HepG2 (cell line): ENCODE measurements around the gene SH3BP2. TPM values are rescaled to one million over a fixed set of nuclear protein-coding genes. Genes with fewer than 3 reads are reported as not detected.
A peak's percentile ranks its signal among the peaks of the same experiment; 100 is the strongest.

Source experiments
- ATF3 ChIP-seq: sonication (generic); formaldehyde crosslinking; IDR thresholded peaks from 2 replicates; pipeline ENCODE4 v1.4.0; 2020; ENCODE audit warnings: missing genetic modification reagents
- ATM ChIP-seq: fragments of 450-650 bp; IDR thresholded peaks from 2 replicates; pipeline ENCODE4 v1.7.1; 2017; ENCODE audit warnings: mild to moderate bottlenecking, borderline replicate concordance
- CENPX ChIP-seq: sonication (generic); formaldehyde crosslinking; IDR thresholded peaks from 2 replicates; pipeline ENCODE4 v1.9.0; 2021; ENCODE audit warnings: mild to moderate bottlenecking, missing genetic modification reagents, moderate library complexity
- DDIT3 ChIP-seq: sonication (generic); formaldehyde crosslinking; IDR thresholded peaks from 2 replicates; pipeline ENCODE4 v1.4.0; 2020; ENCODE audit warnings: mild to moderate bottlenecking, missing genetic modification reagents
- IKZF1 ChIP-seq: fragments of 450-650 bp; IDR thresholded peaks from 2 replicates; pipeline ENCODE4 v1.7.1; 2016
- KDM2A ChIP-seq: sonication (generic); formaldehyde crosslinking; IDR thresholded peaks from 2 replicates; pipeline ENCODE4 v1.4.0; 2020; ENCODE audit warnings: low read depth, missing genetic modification reagents, borderline replicate concordance
- KDM3A ChIP-seq: IDR thresholded peaks from 2 replicates; pipeline ENCODE4 v1.6.1; 2018; ENCODE audit warnings: low read depth, missing compliant biosample characterization
- MAX ChIP-seq: IDR thresholded peaks from 2 replicates; pipeline ENCODE4 v1.6.1; 2012; ENCODE audit warnings: inconsistent platforms
- MIER3 ChIP-seq: IDR thresholded peaks from 2 replicates; pipeline ENCODE4 v1.6.1; 2016; ENCODE audit warnings: missing compliant biosample characterization, borderline replicate concordance
- NFYC ChIP-seq: IDR thresholded peaks from 2 replicates; pipeline ENCODE4 v1.6.1; 2016; ENCODE audit warnings: missing genetic modification reagents, missing compliant biosample characterization
- NR2F1 ChIP-seq, 2 experiments: fragments of 450-650 bp in 1 of 2; formaldehyde crosslinking in 1 of 2; IDR thresholded peaks; 2 replicates each; pipeline versions ENCODE4 v1.5.0 to v1.6.1; 2016 to 2020; ENCODE audit warnings: mild to moderate bottlenecking in 1 of 2, missing compliant biosample characterization in 1 of 2, missing genetic modification reagents in 1 of 2, moderate library complexity in 1 of 2
- RARG ChIP-seq: sonication (generic); formaldehyde crosslinking; IDR thresholded peaks from 2 replicates; pipeline ENCODE4 v1.4.0; 2020; ENCODE audit warnings: low read depth, mild to moderate bottlenecking, missing genetic modification reagents
- SRSF4 ChIP-seq: fragments of 200-400 bp; formaldehyde crosslinking; IDR thresholded peaks from one replicate; pipeline ENCODE4 v1.6.1; 2018; ENCODE audit warnings: mild to moderate bottlenecking, low read depth, low read length, moderate library complexity; ENCODE audit not compliant: poor library complexity, severe bottlenecking
- TMF1 ChIP-seq: sonication (generic); formaldehyde crosslinking; IDR thresholded peaks from 2 replicates; pipeline ENCODE4 v1.8.1; 2022; ENCODE audit warnings: low read depth, missing genetic modification reagents
- U2AF1 ChIP-seq: fragments of 200-400 bp; formaldehyde crosslinking; optimal IDR thresholded peaks from 2 replicates; pipeline ENCODE3; 2017; ENCODE audit warnings: mild to moderate bottlenecking, low read depth, low read length
- ZIK1 ChIP-seq: sonication (generic); formaldehyde crosslinking; IDR thresholded peaks from 2 replicates; pipeline ENCODE4 v1.5.0; 2020; ENCODE audit warnings: mild to moderate bottlenecking, low read depth, missing genetic modification reagents, borderline replicate concordance
- ZNF12 ChIP-seq: sonication (generic); formaldehyde crosslinking; IDR thresholded peaks from 2 replicates; pipeline ENCODE4 v1.5.0; 2020; ENCODE audit warnings: missing genetic modification reagents
- ZNF20 ChIP-seq: sonication (generic); formaldehyde crosslinking; IDR thresholded peaks from 2 replicates; pipeline ENCODE4 v1.4.0; 2020; ENCODE audit warnings: mild to moderate bottlenecking, moderate library complexity, missing genetic modification reagents
- ZNF232 ChIP-seq: sonication (generic); formaldehyde crosslinking; IDR thresholded peaks from 2 replicates; pipeline ENCODE4 v1.4.0; 2020; ENCODE audit warnings: missing genetic modification reagents, borderline replicate concordance
- ZNF33B ChIP-seq: sonication (generic); formaldehyde crosslinking; IDR thresholded peaks from 2 replicates; pipeline ENCODE4 v1.5.1; 2020; ENCODE audit warnings: mild to moderate bottlenecking, missing genetic modification reagents
- ZNF558 ChIP-seq: sonication (generic); formaldehyde crosslinking; IDR thresholded peaks from 2 replicates; pipeline ENCODE4 v1.9.0; 2022; ENCODE audit warnings: mild to moderate bottlenecking, missing genetic modification reagents, borderline replicate concordance
- ZSCAN31 ChIP-seq: sonication (generic); formaldehyde crosslinking; IDR thresholded peaks from 2 replicates; pipeline ENCODE4 v1.5.0; 2020; ENCODE audit warnings: low read depth, mild to moderate bottlenecking, missing genetic modification reagents
- polyA plus RNA-seq, 8 experiments: library from polyadenylated mRNA; depleted of rRNA in 3 of 8; stranded (reverse) in 7 of 8; unstranded in 1 of 8; fragments of >200 nt; fragmentation: Illumina TruSeq in 4 of 8; extraction: Trizol in 4 of 8; gene quantifications; 2 replicates each; pipeline versions ENCODE4 v1.2.1 to v1.2.3, GENCODE V29; 2011 to 2016; ENCODE audit warnings: low read depth in 4 of 8, missing spikeins in 1 of 8, mixed read lengths in 1 of 8; ENCODE audit not compliant: insufficient read depth in 1 of 8
- total RNA-seq, 5 experiments: library from RNA; depleted of rRNA; stranded (reverse); fragments of >200 nt; fragmentation: Illumina TruSeq; extraction: Trizol; gene quantifications; 2 replicates each; pipeline ENCODE4 v1.2.3, GENCODE V29; 2016; ENCODE audit warnings: low read depth in 1 of 5
- TF ChIP-seq, protein P1 (sequence below): sonication (generic); formaldehyde crosslinking; IDR thresholded peaks from 2 replicates; pipeline ENCODE4 v1.4.0; 2020; ENCODE audit warnings: mild to moderate bottlenecking, missing genetic modification reagents
- TF ChIP-seq, protein P2 (sequence below): fragments of 450-650 bp; IDR thresholded peaks from 2 replicates; pipeline ENCODE4 v1.6.1; 2017
- TF ChIP-seq, protein P3 (sequence below): sonication (generic); formaldehyde crosslinking; IDR thresholded peaks from 2 replicates; pipeline ENCODE4 v1.4.0; 2020; ENCODE audit warnings: missing genetic modification reagents; ENCODE audit errors: not compliant biosample characterization

The SH3BP2 gene
- total and polyA plus RNA-seq, 2 of the 13 experiments (the other 11 are each of a cell fraction or from before 2014, with no cell fraction given) = 16.9 to 34.5 TPM

DNA sequence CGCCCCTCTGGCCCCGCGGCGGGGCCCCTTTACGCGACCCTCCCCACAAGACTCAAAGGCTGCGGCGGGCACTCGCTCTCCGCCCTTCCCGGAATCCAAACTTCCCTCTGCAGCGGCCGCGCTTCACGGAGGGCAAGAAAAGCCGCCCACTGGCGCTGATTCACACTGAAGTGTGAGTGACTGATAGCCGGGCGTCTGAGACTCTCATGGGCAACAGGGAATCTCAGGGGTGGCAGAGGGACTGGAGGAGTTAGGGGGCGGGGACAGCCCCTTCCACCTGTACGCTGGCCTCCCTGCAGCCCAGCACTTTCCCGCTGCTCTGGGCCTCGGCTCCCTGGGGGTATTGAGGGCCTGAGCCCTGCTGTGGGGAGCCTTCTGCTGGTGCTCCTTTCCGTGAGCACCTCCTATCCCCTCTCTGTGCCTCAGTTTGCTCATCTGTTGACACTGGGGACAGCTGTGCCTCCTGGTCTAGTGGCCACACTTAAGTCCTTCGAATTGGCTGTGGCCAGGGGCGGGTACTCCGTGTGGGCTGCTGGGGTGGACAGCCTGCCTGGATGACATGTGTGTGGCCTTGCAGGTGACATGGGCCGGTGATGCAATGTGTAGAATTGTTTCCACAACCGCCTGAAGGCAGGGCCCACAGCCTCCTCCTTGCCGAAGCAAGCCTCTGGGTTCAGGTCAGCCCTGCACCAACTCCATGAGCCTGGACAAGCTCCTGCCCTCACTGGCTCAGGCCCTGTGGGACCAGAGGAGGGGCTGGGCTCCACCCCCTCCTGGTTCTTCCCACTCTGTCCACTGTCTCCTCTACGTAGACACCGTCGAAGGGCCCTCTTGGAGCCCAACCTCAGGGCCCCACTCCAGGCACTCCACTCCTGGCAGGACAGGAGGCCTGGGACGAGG, 951 bp downstream of the SH3BP2 start (continued):
- TF ChIP-seq KDM3A (CRISPR knock-in tag) (no peak; the same call in 1 of the 2 replicates), MAX (no peak), IKZF1 (no peak), ZNF12 (CRISPR knock-in tag) (0 out of 2 replicates have a peak, but pooled peaks have one; percentile 33), SRSF4 (no peak), ZIK1 (CRISPR knock-in tag) (peak; percentile 81; the same call in 1 of the 2 replicates), ATM (no peak), ZSCAN31 (no peak), NR2F1 (CRISPR knock-in tag; IDR thresholded peaks at IDR 0.05) (no peak; a peak in 1 of 4 replicates), ZNF20 (CRISPR knock-in tag) (no peak), ZNF232 (CRISPR knock-in tag) (no peak), NFYC (CRISPR knock-in tag) (0 out of 2 replicates have a peak, but pooled peaks have one; percentile 6), DDIT3 (CRISPR knock-in tag) (no peak), RARG (CRISPR knock-in tag) (no peak), ZNF558 (CRISPR knock-in tag) (peak; percentile 73; the same call in 1 of the 2 replicates), ZNF33B (CRISPR knock-in tag) (peak; percentile 35; the same call in 1 of the 2 replicates), U2AF1 (no peak), ATF3 (peak; percentile 96), MIER3 (no peak), TMF1 (no peak), KDM2A (no peak), CENPX (CRISPR knock-in tag) (no peak)
- TF ChIP-seq, protein P1, sequence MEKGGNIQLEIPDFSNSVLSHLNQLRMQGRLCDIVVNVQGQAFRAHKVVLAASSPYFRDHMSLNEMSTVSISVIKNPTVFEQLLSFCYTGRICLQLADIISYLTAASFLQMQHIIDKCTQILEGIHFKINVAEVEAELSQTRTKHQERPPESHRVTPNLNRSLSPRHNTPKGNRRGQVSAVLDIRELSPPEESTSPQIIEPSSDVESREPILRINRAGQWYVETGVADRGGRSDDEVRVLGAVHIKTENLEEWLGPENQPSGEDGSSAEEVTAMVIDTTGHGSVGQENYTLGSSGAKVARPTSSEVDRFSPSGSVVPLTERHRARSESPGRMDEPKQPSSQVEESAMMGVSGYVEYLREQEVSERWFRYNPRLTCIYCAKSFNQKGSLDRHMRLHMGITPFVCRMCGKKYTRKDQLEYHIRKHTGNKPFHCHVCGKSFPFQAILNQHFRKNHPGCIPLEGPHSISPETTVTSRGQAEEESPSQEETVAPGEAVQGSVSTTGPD (CRISPR knock-in tag) = no peak
- TF ChIP-seq, protein P2, sequence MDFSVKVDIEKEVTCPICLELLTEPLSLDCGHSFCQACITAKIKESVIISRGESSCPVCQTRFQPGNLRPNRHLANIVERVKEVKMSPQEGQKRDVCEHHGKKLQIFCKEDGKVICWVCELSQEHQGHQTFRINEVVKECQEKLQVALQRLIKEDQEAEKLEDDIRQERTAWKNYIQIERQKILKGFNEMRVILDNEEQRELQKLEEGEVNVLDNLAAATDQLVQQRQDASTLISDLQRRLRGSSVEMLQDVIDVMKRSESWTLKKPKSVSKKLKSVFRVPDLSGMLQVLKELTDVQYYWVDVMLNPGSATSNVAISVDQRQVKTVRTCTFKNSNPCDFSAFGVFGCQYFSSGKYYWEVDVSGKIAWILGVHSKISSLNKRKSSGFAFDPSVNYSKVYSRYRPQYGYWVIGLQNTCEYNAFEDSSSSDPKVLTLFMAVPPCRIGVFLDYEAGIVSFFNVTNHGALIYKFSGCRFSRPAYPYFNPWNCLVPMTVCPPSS = no peak
- TF ChIP-seq, protein P3, sequence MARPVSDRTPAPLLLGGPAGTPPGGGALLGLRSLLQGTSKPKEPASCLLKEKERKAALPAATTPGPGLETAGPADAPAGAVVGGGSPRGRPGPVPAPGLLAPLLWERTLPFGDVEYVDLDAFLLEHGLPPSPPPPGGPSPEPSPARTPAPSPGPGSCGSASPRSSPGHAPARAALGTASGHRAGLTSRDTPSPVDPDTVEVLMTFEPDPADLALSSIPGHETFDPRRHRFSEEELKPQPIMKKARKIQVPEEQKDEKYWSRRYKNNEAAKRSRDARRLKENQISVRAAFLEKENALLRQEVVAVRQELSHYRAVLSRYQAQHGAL = no peak
